Mucosa of descending colon (tissue), 3 donors: ENCODE data around the gene SCG3. TPM values are rescaled to one million over a fixed set of nuclear protein-coding genes. Genes with fewer than 3 reads are reported as not detected.

Experiments
- ATAC-seq: fragments of 200-7000 bp; cut with Tn5 transposase; one replicate; pipeline ENCODE4 v1.9.1; 2020; ENCODE audit warnings: mild to moderate bottlenecking, moderate library complexity
- DNase-seq, 3 donors: peaks; one replicate each; pipeline ENCODE4 v3.0.0-alpha.2; 2020
- H3K36me3 ChIP-seq: fragments of 200-600 bp; one replicate; pipeline ENCODE4 v1.8.0; 2021; ENCODE audit warnings: low read depth, mild to moderate bottlenecking
- H3K4me1 ChIP-seq: fragments of 200-600 bp; one replicate; pipeline ENCODE4 v1.8.0; 2021; ENCODE audit warnings: low read depth, mild to moderate bottlenecking
- H3K4me3 ChIP-seq: fragments of 200-600 bp; one replicate; pipeline ENCODE4 v1.8.0; 2021; ENCODE audit warnings: mild to moderate bottlenecking
- H3K9me3 ChIP-seq: fragments of 200-600 bp; one replicate; pipeline ENCODE4 v1.8.0; 2021; ENCODE audit warnings: mild to moderate bottlenecking
- intact Hi-C, 2 donors: fragments of 100-400 bp; cut with DNase I in 1 of 2; cut with micrococcal nuclease in 1 of 2; formaldehyde crosslinking; loops; one replicate each; pipeline versions ENCODE4 v1.11.0 to v1.11.1; 2022; cut with DNase I, micrococcal nuclease
- total RNA-seq, 3 donors: library from RNA; stranded (reverse); fragmentation: NEBNext Ultra II Directional in 2 of 3; extraction: Animal tissue kit (Norgen Biotek cat#: 25700) in 2 of 3; gene quantifications; one replicate each; pipeline versions ENCODE4 v1.2.1 to v1.2.4, GENCODE V29; 2021 to 2023
- TF ChIP-seq, protein P1 (sequence below): fragments of 200-600 bp; IDR thresholded peaks from one replicate; pipeline ENCODE4 v1.8.0; 2022; ENCODE audit warnings: antibody characterized with exemption, mild to moderate bottlenecking
- donor health status: DM: no; HTN: no; CAD: no; lungs with moderate emphysema.
- donor health status: DM: no; HTN: no; CAD: no.
- donor health status: DM: no; HTN: yes; CAD: no.

SCG3 gene
- total RNA-seq, 3 donors from 2014 or later: 0.78 to 3.3 (median 0.89) TPM

DNA sequence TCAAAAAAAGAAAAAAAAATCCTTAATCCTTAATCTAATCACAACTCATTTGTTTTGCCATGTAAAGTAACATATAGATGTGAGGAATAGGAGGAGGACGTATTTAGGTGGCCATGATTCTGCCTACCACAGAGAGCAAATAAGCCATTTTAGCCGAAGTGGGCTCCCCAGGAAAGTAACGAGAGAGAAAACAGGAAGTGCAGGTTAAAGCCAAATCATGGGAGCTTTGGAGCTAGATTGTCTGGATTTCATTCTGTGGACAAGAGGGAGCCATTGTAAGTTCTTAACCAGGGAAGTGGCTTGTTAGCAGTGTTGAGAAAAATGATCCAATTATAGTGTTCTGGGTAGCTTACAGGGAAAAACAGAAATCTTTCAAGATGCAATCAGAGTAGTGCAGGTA is 79.5 kb downstream of the SCG3 start:
- TF ChIP-seq, protein P1, sequence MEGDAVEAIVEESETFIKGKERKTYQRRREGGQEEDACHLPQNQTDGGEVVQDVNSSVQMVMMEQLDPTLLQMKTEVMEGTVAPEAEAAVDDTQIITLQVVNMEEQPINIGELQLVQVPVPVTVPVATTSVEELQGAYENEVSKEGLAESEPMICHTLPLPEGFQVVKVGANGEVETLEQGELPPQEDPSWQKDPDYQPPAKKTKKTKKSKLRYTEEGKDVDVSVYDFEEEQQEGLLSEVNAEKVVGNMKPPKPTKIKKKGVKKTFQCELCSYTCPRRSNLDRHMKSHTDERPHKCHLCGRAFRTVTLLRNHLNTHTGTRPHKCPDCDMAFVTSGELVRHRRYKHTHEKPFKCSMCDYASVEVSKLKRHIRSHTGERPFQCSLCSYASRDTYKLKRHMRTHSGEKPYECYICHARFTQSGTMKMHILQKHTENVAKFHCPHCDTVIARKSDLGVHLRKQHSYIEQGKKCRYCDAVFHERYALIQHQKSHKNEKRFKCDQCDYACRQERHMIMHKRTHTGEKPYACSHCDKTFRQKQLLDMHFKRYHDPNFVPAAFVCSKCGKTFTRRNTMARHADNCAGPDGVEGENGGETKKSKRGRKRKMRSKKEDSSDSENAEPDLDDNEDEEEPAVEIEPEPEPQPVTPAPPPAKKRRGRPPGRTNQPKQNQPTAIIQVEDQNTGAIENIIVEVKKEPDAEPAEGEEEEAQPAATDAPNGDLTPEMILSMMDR: no peak
- H3K9me3 ChIP-seq: no peaks in the 10 kb centered on the region
- H3K4me1 ChIP-seq: no peaks in the 10 kb centered on the region
- ATAC-seq (no peak), DNase-seq (no peak)
- H3K36me3 ChIP-seq: no peaks in the 10 kb centered on the region
- intact Hi-C loops: no loop called here
- no peak overlapping the region for H3K4me3 ChIP-seq

DNA sequence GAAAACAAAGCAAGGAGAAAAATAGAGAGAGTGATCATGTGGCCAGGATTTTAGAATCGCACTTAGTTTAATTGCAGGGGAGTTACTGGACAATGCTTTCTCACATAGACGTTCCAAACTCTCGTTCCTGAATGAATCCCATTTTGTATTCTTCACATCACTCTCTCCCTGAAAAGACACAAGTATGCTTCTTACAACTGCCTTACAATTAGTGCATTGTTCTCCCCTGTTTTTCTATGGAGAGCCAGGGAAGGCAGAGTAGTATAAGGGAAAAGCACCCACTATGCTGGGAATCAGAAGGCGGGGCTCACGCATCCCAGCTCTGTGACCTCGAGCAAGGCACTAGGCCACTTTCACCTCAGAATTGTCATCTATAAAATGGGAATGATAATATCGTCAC is 84.4 kb downstream of the SCG3 start:
- intact Hi-C loops: no loop called here
- DNase-seq: no peak
- Histone ChIP-seq H3K36me3 (no peaks in the 10 kb centered on the region), H3K4me3 (no peak overlapping the region), H3K9me3 (no peaks in the 10 kb centered on the region), H3K4me1 (no peaks in the 10 kb centered on the region)
- ATAC-seq: no peak
- TF ChIP-seq, protein P1: no peak

DNA sequence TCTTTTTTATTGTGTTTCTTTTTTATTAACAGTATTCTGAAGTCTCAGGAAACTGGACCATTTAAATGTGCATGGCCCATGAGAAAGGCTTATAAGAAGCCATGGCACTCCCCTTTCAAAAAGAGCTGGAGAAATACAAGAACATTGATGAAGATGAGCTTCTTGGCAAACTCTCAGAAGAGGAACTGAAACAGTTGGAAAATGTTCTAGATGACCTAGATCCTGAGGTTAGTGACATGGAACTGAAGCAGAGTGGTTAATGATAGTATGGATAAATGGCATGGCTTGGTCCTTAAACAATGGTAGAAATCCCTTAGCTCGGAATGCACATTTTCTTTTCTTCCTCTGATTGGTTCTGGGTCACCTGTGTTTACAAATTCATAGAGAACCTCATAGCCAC is 85.0 kb downstream of the SCG3 start:
- Histone ChIP-seq H3K4me3 (no peak overlapping the region), H3K36me3 (no peaks in the 10 kb centered on the region), H3K4me1 (no peaks in the 10 kb centered on the region), H3K9me3 (no peaks in the 10 kb centered on the region)
- TF ChIP-seq, protein P1: no peak
- ATAC-seq (no peak), DNase-seq (no peak)
- intact Hi-C loops: no loop called here

DNA sequence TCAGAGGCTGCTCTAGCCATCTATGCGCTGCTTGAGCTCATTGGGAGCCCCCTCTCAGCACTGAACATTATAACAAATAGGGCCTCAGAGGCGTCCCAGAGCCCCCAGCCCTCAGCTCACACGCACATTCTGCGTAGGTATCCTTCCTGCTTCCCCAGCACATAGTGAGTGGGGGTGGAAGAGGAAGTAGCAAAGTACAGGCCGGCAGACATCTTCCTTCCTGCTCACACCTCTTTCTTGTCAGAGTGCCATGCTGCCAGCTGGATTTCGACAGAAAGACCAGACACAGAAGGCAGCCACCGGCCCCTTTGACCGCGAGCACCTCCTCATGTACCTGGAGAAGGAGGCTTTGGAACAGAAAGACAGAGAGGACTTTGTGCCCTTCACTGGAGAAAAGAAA is 86.7 kb downstream of the SCG3 start:
- intact Hi-C loops: no loop called here
- Histone ChIP-seq H3K4me1 (no peaks in the 10 kb centered on the region), H3K4me3 (no peak overlapping the region), H3K36me3 (no peaks in the 10 kb centered on the region), H3K9me3 (no peaks in the 10 kb centered on the region)
- peak; percentile 81 for ATAC-seq
- TF ChIP-seq, protein P1: no peak
- peak in 1 of 3 donors; percentile 27 for DNase-seq

Other genes starting within 250 kb of the SCG3 start
- gene DMXL2, start 58.7 kb upstream of the SCG3 start, total RNA-seq: 10 to 100 TPM; 36.5 to 45.5 (median 43.0) TPM
- 10 to 100 TPM in 1 of 3 donors, 1 to 10 TPM in 2; 3.8 to 12.8 (median 7.3) TPM for gene LYSMD2, start 56.2 kb downstream of the SCG3 start, total RNA-seq
- gene TMOD2, start 70.1 kb downstream of the SCG3 start, total RNA-seq: 10 to 100 TPM in 1 of 3 donors, 1 to 10 TPM in 2; 3.7 to 30.3 (median 6.3) TPM
- gene TMOD3, start 148.2 kb downstream of the SCG3 start, total RNA-seq: 10 to 100 TPM; 43.8 to 65.2 (median 63.7) TPM